SK-N-SH (cell line): ENCODE results near the gene DPYSL5. TPM values are rescaled to one million over a fixed set of nuclear protein-coding genes. Genes with fewer than 3 reads are reported as not detected.

Experiments
- CTCF ChIA-PET: fragments of 300-600, 350-600 bp; formaldehyde crosslinking; extraction: SDS; loops from one replicate; lab custom pipeline; 2021; lab: Yijun Ruan, JAX
- POLR2A ChIA-PET: fragments of 350-600 bp; sonication (Branson Sonifier 250); formaldehyde crosslinking; extraction: SDS; loops from one replicate; lab custom pipeline; 2020; ENCODE audit warnings: antibody characterized with exemption, inconsistent platforms; lab: Yijun Ruan, JAX
- DNase-seq: peaks from one replicate; pipeline ENCODE4 v3.0.0; 2012
- H2AFZ ChIP-seq: fragments of 200-600 bp; sonication (generic); 2 replicates; pipeline ENCODE4 v1.8.1; 2016; ENCODE audit warnings: antibody characterized with exemption, mild to moderate bottlenecking, low read depth
- H3F3A ChIP-seq: fragments of 200-600 bp; sonication (generic); replicated peaks from 2 replicates; pipeline ENCODE3; 2016; ENCODE audit warnings: antibody characterized with exemption, mild to moderate bottlenecking; ENCODE audit not compliant: insufficient read depth
- H3K27ac ChIP-seq, 2 experiments: fragments of 200-500 bp in 1 of 2; fragments of 200-600 bp in 1 of 2; sonication (Bioruptor generic) in 1 of 2; sonication (generic), shearing (Covaris generic) in 1 of 2; 2 replicates each; pipeline versions ENCODE4 v1.5.1 to v1.6.1; 2014 to 2016; ENCODE audit warnings: low read depth in 2 of 2, inconsistent platforms in 1 of 2, low read length in 1 of 2, mild to moderate bottlenecking in 1 of 2, mixed read lengths in 1 of 2
- H3K27me3 ChIP-seq: fragments of 200-600 bp; sonication (generic), shearing (Covaris generic); 2 replicates; pipeline ENCODE4 v1.6.1; 2016; ENCODE audit warnings: mixed run types; ENCODE audit not compliant: insufficient read depth
- H3K36me3 ChIP-seq, 2 experiments: fragments of 200-500 bp in 1 of 2; fragments of 200-600 bp in 1 of 2; sonication (Bioruptor generic) in 1 of 2; sonication (generic) in 1 of 2; replicated peaks in 1 of 2; 2 replicates each; pipeline versions ENCODE3 to v1.5.1; 2014 to 2016; ENCODE audit warnings: low read length in 1 of 2, mild to moderate bottlenecking in 1 of 2; ENCODE audit not compliant: insufficient read depth in 2 of 2, control insufficient read depth in 1 of 2
- H3K4me1 ChIP-seq, 2 experiments: fragments of 200-500 bp in 1 of 2; fragments of 200-600 bp in 1 of 2; sonication (Bioruptor generic) in 1 of 2; sonication (generic), shearing (Covaris generic) in 1 of 2; 2 replicates each; pipeline versions ENCODE4 v1.5.1 to v1.6.1; 2014 to 2016; ENCODE audit warnings: low read depth in 1 of 2, low read length in 1 of 2, mixed run types in 1 of 2; ENCODE audit not compliant: insufficient read depth in 2 of 2, control insufficient read depth in 1 of 2
- H3K4me2 ChIP-seq: fragments of 200-600 bp; sonication (generic), shearing (Covaris generic); 2 replicates; pipeline ENCODE4 v1.6.1; 2017; ENCODE audit warnings: mixed run types
- H3K4me3 ChIP-seq, 2 experiments: fragments of 200-500 bp in 1 of 2; fragments of 200-600 bp in 1 of 2; sonication (Bioruptor generic) in 1 of 2; sonication (generic), shearing (Covaris generic) in 1 of 2; 2 replicates each; pipeline versions ENCODE4 v1.5.1 to v1.8.1; 2014 to 2016; ENCODE audit warnings: low read depth in 2 of 2, inconsistent platforms in 1 of 2, low read length in 1 of 2, mild to moderate bottlenecking in 1 of 2, mixed read lengths in 1 of 2, moderate library complexity in 1 of 2
- H3K79me2 ChIP-seq: fragments of 200-600 bp; sonication (generic); 2 replicates; pipeline ENCODE4 v1.8.1; 2017; ENCODE audit warnings: mild to moderate bottlenecking; ENCODE audit not compliant: insufficient read depth
- H3K9ac ChIP-seq: fragments of 200-600 bp; sonication (generic); 2 replicates; pipeline ENCODE4 v1.6.1; 2017; ENCODE audit warnings: mixed run types
- H3K9me2 ChIP-seq: fragments of 200-600 bp; sonication (generic); 2 replicates; pipeline ENCODE4 v1.6.1; 2017; ENCODE audit warnings: mixed run types
- H3K9me3 ChIP-seq: fragments of 200-600 bp; sonication (generic); 2 replicates; pipeline ENCODE4 v1.6.1; 2017; ENCODE audit warnings: mixed run types, mild to moderate bottlenecking, moderate library complexity
- H4K20me1 ChIP-seq: fragments of 200-600 bp; sonication (generic); 2 replicates; pipeline ENCODE4 v1.6.1; 2017; ENCODE audit warnings: mild to moderate bottlenecking, mixed run types; ENCODE audit not compliant: insufficient read depth
- CHD2 ChIP-seq: fragments of 150-350 bp; IDR thresholded peaks from 2 replicates; pipeline ENCODE4 v1.6.1; 2018; ENCODE audit warnings: low read length; ENCODE audit not compliant: partially characterized antibody
- FOSL2 ChIP-seq: IDR thresholded peaks from 2 replicates; pipeline ENCODE4 v1.4.0; 2012; ENCODE audit warnings: low read depth, mild to moderate bottlenecking, moderate library complexity, borderline replicate concordance
- FOXM1 ChIP-seq: IDR thresholded peaks from 2 replicates; pipeline ENCODE4 v1.4.0; 2012; ENCODE audit warnings: low read depth, mild to moderate bottlenecking
- GATA2 ChIP-seq: sonication (generic); formaldehyde crosslinking; IDR thresholded peaks from 2 replicates; pipeline ENCODE4 v1.5.0; 2020; ENCODE audit warnings: mild to moderate bottlenecking, missing genetic modification reagents
- JUND ChIP-seq: IDR thresholded peaks from 2 replicates; pipeline ENCODE4 v1.4.0; 2012
- MAX ChIP-seq: IDR thresholded peaks from 2 replicates; pipeline ENCODE4 v1.4.0; 2012; ENCODE audit warnings: low read depth
- POLR2AphosphoS5 ChIP-seq: IDR thresholded peaks from 2 replicates; pipeline ENCODE4 v1.6.1; 2012; ENCODE audit warnings: low read depth, low read length
- RAD21 ChIP-seq: IDR thresholded peaks from 2 replicates; pipeline ENCODE4 v1.6.1; 2012; ENCODE audit warnings: mild to moderate bottlenecking, low read length
- RCOR1 ChIP-seq: fragments of 150-350 bp; IDR thresholded peaks from 2 replicates; pipeline ENCODE4 v1.6.1; 2017; ENCODE audit warnings: antibody characterized with exemption, low read length
- RXRA ChIP-seq: IDR thresholded peaks from 2 replicates; pipeline ENCODE4 v1.4.0; 2012; ENCODE audit warnings: low read depth, mild to moderate bottlenecking, borderline replicate concordance
- USF1 ChIP-seq: IDR thresholded peaks from 2 replicates; pipeline ENCODE4 v1.4.0; 2012; ENCODE audit warnings: low read depth, borderline replicate concordance
- WGBS: methylation state at CpG from one replicate; pipeline ENCODE4 v1.1.6; 2017; ENCODE audit warnings: low lambda C conversion rate; 5-methylcytosine and 5-hydroxymethylcytosine counted together
- polyA plus RNA-seq, 3 experiments: library from polyadenylated mRNA; depleted of rRNA; stranded (reverse); fragments of >200 nt; gene quantifications; 2 replicates each; pipeline ENCODE4 v1.2.3, GENCODE V29; 2012
- TF ChIP-seq, protein P1 (sequence below): fragments of 150-350 bp; IDR thresholded peaks from 2 replicates; pipeline ENCODE4 v1.6.1; 2017; ENCODE audit warnings: antibody characterized with exemption, low read length, low read depth, borderline replicate concordance

DPYSL5 gene
- polyA plus RNA-seq, 1 of the 3 experiments (the other 2 are of a cell fraction), result 0.79 TPM

DNA sequence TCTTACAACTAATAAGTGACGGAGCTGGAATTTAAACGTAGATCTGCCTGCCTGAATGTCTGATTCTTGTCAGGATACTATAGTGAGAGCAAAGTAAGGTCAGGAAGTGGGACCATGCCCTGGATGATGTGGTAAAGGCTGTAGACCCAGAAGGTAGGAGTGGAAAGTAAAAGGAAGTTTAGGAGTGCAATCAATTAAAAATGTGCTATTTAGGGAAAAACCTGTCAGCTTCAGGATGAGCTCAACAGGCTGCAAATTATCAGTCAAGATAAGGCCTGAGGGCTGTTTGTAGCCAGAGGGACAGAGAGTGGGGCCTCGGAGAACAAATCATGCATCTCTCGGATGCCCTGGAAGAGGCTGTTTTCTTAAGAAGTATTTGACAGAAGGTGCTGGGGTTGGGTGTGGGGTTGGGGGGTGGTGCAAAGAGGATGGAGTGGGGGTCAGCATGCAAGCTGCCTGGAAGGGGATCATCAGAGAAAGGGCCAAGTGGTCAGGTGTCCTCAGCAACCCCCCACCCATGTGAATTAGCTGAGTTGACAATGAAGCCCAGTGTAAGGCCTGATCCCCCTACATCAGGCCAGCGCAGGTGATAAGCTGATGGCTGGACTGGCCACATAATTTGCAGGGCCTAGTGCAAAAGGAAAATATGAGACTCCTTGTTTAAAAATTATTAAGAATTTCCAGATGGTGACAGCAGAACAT lies 69.4 kb downstream of the DPYSL5 start:
- DNase-seq, result no peak
- TF ChIP-seq POLR2AphosphoS5, result no peak
- TF ChIP-seq FOSL2, result no peak
- no peak for TF ChIP-seq MAX
- TF ChIP-seq FOXM1, result no peak
- TF ChIP-seq, protein P1, sequence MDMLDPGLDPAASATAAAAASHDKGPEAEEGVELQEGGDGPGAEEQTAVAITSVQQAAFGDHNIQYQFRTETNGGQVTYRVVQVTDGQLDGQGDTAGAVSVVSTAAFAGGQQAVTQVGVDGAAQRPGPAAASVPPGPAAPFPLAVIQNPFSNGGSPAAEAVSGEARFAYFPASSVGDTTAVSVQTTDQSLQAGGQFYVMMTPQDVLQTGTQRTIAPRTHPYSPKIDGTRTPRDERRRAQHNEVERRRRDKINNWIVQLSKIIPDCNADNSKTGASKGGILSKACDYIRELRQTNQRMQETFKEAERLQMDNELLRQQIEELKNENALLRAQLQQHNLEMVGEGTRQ, result no peak
- no peak for TF ChIP-seq RCOR1
- no peak for TF ChIP-seq JUND
- H2AFZ ChIP-seq, result no peak overlapping the region
- H3K36me3 ChIP-seq, result no peaks in the 10 kb centered on the region
- POLR2A ChIA-PET, result interaction anchor here (0.6 kb wide), 1 partner anchor 12 kb away, joined by 4 read pairs; no protein-coding TSS in a partner anchor
- H3F3A ChIP-seq, result no peaks in the 10 kb centered on the region
- no peaks in the 10 kb centered on the region for H3K9me2 ChIP-seq
- no peaks in the 10 kb centered on the region for H4K20me1 ChIP-seq
- no peak overlapping the region for H3K27ac ChIP-seq
- H3K79me2 ChIP-seq, result no peaks in the 10 kb centered on the region
- 62% methylated on average over 5 of the region's 5 CpGs for WGBS
- H3K27me3 ChIP-seq, result peaks cover 32% of the 10 kb centered on the region; the same call in 1 of the 2 replicates
- H3K9ac ChIP-seq, result no peak overlapping the region
- H3K9me3 ChIP-seq, result no peaks in the 10 kb centered on the region
- CTCF ChIA-PET, result interaction anchor here (1.0 to 25.9 kb wide), 5 partner anchors 9 to 69 kb away, joined by 3 to 779 read pairs (median 9); partner anchors contain the start of gene DPYSL5
- H3K4me1 ChIP-seq, result peaks cover under 1 to 49% of the 10 kb centered on the region in 2 experiments; a peak in 3 of 4 replicates
- H3K4me3 ChIP-seq, result no peak overlapping the region
- no peak overlapping the region for H3K4me2 ChIP-seq

DNA sequence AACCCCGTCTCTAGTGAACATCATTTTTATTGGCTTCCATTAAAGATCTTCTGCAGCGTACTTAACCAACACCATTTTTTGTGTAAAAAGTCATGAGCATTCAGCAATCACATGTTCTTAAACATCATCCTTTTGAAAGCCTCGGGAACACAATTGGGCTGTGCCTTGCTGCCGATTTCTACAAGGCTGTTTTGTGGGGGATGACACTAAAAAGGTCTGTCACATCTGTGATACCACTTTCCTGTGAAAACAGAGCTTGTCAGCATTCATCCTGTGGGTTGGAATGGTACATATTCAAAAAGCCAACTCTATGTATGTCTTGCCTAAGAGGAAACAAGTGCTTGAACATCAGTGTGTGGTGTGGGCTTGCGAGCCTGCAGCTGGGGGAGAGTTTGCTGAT lies 73.4 kb downstream of the DPYSL5 start:
- Histone ChIP-seq H3K27me3 (peaks cover 9% of the 10 kb centered on the region; the same call in 1 of the 2 replicates), H3K4me3 (no peak overlapping the region), H3K4me1 (peaks cover 0 to 23% of the 10 kb centered on the region in 2 experiments; a peak in 2 of 4 replicates), H4K20me1 (no peaks in the 10 kb centered on the region), H3K9me2 (no peaks in the 10 kb centered on the region), H3K79me2 (no peaks in the 10 kb centered on the region), H3F3A (no peaks in the 10 kb centered on the region), H3K36me3 (no peaks in the 10 kb centered on the region), H3K27ac (no peak overlapping the region), H2AFZ (no peak overlapping the region), H3K4me2 (no peak overlapping the region), H3K9me3 (no peaks in the 10 kb centered on the region), H3K9ac (no peak overlapping the region)
- no peak for DNase-seq
- POLR2A ChIA-PET, result interaction anchor here (2.2 to 2.3 kb wide), 2 partner anchors 9 to 73 kb away, joined by 20 to 51 read pairs; partner anchors contain the start of gene DPYSL5
- CTCF ChIA-PET, result interaction anchor here (0.6 to 25.9 kb wide), 8 partner anchors 12 to 184 kb away, joined by 3 to 779 read pairs (median 14); partner anchors contain the start of gene DPYSL5
- TF ChIP-seq USF1 (no peak), GATA2 (no peak), MAX (no peak), POLR2AphosphoS5 (no peak), RXRA (no peak), RAD21 (no peak), CHD2 (no peak)
- TF ChIP-seq, protein P1, result no peak
- WGBS, result 83% methylated on average over 5 of the region's 5 CpGs
